Measurements from ENCODE around the gene PTDSS2.
A peak's percentile ranks its signal among the peaks of the same experiment; 100 is the strongest.

Gene PTDSS2

GRCh38 chr11:503179-503981 lies 53.3 kb downstream of the PTDSS2 start:
- H3K4me3 ChIP-seq (ENCODE audit: low read depth, low read length), result peak overlapping the region; percentile 94
- peak; percentile 90 for DNase-seq (ENCODE audit: low read depth)
- peak; percentile 38 for TF ChIP-seq POLR2A (IDR thresholded peaks at IDR 0.05; ENCODE audit: extremely low read depth, insufficient read length)
- peak; percentile 94 for TF ChIP-seq MAX (IDR thresholded peaks at IDR 0.05; ENCODE audit: low read depth, low read length)
- TF ChIP-seq, protein P1, sequence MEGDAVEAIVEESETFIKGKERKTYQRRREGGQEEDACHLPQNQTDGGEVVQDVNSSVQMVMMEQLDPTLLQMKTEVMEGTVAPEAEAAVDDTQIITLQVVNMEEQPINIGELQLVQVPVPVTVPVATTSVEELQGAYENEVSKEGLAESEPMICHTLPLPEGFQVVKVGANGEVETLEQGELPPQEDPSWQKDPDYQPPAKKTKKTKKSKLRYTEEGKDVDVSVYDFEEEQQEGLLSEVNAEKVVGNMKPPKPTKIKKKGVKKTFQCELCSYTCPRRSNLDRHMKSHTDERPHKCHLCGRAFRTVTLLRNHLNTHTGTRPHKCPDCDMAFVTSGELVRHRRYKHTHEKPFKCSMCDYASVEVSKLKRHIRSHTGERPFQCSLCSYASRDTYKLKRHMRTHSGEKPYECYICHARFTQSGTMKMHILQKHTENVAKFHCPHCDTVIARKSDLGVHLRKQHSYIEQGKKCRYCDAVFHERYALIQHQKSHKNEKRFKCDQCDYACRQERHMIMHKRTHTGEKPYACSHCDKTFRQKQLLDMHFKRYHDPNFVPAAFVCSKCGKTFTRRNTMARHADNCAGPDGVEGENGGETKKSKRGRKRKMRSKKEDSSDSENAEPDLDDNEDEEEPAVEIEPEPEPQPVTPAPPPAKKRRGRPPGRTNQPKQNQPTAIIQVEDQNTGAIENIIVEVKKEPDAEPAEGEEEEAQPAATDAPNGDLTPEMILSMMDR (IDR thresholded peaks at IDR 0.05; ENCODE audit: low read depth, low read length), result no peak
- TF ChIP-seq MYC (IDR thresholded peaks at IDR 0.05; ENCODE audit: low read depth, low read length), result peak; percentile 89

DNA sequence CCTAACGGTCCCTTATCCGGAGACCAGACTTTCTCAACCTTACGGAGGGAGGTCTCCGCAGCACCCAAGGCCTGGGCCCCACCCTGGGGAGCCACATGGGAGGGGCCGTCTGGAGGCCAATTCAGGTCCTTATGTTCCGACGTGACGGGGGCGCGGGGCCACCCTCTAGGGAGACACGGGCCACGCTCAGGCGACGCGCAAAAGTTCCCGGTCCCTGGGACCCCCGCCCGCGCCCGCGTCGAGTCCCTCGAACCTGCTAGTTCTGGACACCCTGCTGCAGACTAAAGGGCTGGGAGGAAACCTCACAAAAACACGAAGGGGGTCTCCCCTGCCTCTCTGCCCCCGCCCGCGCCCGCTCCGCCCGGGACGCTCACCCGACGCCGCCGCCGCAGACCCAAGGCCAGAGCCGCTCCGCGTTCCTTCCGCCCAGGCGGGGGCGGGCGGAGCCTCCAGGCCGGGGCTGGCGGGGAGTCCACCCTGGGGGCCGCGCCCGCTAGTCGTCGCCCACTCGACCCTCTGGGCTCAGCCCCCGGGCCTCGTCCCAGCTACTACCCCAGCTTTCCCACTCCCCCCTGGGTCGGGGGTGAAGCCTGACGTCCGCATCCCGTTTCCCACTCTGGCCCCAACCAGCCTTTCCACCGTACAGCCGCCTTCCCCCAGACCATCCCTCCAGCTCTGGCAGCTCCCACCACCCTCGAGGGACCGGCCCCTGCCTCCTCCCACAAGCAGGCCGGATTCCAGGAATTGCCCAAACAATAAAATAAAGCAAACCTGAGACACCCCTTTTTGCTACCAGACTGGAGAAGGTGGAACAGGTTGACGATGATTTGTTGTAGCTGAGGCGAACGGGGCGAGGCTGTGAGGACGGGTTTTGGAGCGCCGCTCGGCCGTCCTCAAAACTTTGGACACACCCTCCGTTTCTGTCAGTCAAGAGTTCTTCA lies 54.2 kb downstream of the PTDSS2 start:
- peak overlapping the region; percentile 94 for H3K4me3 ChIP-seq (ENCODE audit: low read depth, low read length)
- peak; percentile 93 for DNase-seq (ENCODE audit: low read depth)
- peak; percentile 11 for TF ChIP-seq POLR2A (IDR thresholded peaks at IDR 0.05; ENCODE audit: extremely low read depth, insufficient read length)
- no peak for TF ChIP-seq MAX (IDR thresholded peaks at IDR 0.05; ENCODE audit: low read depth, low read length)

DNA sequence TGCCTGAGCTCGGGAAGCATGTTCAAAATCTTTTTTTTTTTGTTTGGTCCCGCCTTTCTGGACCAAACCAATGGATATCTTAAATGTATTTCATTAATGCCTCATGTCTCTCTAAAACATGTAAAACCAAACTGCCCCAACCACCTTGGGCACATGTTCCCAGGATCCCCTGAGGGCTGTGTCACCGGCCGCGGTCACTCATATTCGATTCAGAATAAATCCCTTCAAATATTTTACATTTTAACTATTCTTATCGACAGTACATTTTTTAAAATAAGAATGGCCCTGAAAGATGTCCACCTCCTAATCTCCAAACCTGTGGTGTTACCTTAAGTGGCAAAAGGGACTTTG lies 54.9 kb downstream of the PTDSS2 start:
- no peak for DNase-seq (ENCODE audit: low read depth)
- H3K4me3 ChIP-seq (ENCODE audit: low read depth, low read length), result peak overlapping the region; percentile 94
- TF ChIP-seq MAX (IDR thresholded peaks at IDR 0.05; ENCODE audit: low read depth, low read length) (no peak), POLR2A (IDR thresholded peaks at IDR 0.05; ENCODE audit: extremely low read depth, insufficient read length) (no peak), MYC (IDR thresholded peaks at IDR 0.05; ENCODE audit: low read depth, low read length) (no peak)
- TF ChIP-seq, protein P1 (IDR thresholded peaks at IDR 0.05; ENCODE audit: low read depth, low read length), result no peak

DNA sequence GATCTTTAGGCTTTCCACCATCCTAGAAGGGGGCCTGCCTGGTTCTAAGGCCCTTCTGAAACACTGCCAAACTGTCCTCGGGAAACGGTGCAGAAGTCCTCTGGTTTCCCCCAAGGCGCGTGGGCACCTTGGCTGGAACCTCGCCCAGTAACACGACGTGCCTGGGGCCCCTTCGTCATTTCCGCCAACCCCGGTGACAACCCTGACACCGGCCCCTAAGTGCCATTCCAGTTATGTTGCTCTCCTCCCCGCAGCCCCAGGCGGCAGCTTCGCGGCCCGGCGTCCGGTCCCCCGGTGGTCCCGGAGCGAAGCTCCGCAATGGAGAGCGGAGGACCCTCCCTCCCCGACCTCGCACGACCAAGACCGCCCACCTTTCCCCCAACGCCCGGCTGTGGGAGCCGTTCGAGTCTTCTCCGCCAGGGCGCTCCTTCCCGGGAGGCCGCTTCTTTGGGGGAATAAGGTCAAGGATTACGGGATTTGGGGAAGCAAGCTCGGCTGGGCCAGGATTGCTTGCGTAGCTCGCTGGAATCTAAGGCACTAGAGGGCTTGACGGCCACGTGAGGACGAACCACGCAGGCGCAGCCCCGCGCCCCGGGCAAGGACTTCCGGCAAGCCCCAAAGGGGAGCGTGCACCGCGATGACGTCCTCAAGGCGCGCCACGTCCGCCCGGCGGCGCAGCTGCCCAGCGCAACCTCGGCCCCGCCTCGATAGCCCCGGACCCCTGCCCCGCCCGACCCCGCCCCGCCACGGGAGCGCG lies 56.3 kb downstream of the PTDSS2 start:
- peak; percentile 97 for DNase-seq (ENCODE audit: low read depth)
- peak overlapping the region; percentile 94 for H3K4me3 ChIP-seq (ENCODE audit: low read depth, low read length)
- TF ChIP-seq, protein P1 (IDR thresholded peaks at IDR 0.05; ENCODE audit: low read depth, low read length), result no peak
- peak; percentile 93 for TF ChIP-seq MAX (IDR thresholded peaks at IDR 0.05; ENCODE audit: low read depth, low read length)
- peak; percentile 95 for TF ChIP-seq MYC (IDR thresholded peaks at IDR 0.05; ENCODE audit: low read depth, low read length)
- peak; percentile 62 for TF ChIP-seq POLR2A (IDR thresholded peaks at IDR 0.05; ENCODE audit: extremely low read depth, insufficient read length)

- no peak for TF ChIP-seq MAX (IDR thresholded peaks at IDR 0.05; ENCODE audit: low read depth, low read length)
- TF ChIP-seq, protein P1 (IDR thresholded peaks at IDR 0.05; ENCODE audit: low read depth, low read length), result no peak
- peak; percentile 70 for TF ChIP-seq POLR2A (IDR thresholded peaks at IDR 0.05; ENCODE audit: extremely low read depth, insufficient read length)
- TF ChIP-seq MYC (IDR thresholded peaks at IDR 0.05; ENCODE audit: low read depth, low read length), result no peak; the same call in 1 of the 2 replicates
- peak within 1 kb of the TSS; percentile 94 for H3K4me3 ChIP-seq (ENCODE audit: low read depth, low read length)
- DNase-seq (ENCODE audit: low read depth), result peak; percentile 91
These were observed 57.1 kb downstream of the PTDSS2 start, which contains the start of gene RNH1 for GRCh38 chr11:506995-507726. Gene RNH1, minus strand, starts transcription at chr11:507242. Its CDS starts 5,080 bp downstream, at chr11:502162.

Data from NB4 (cell line).